ENCODE results near the gene NEK2.

DNA sequence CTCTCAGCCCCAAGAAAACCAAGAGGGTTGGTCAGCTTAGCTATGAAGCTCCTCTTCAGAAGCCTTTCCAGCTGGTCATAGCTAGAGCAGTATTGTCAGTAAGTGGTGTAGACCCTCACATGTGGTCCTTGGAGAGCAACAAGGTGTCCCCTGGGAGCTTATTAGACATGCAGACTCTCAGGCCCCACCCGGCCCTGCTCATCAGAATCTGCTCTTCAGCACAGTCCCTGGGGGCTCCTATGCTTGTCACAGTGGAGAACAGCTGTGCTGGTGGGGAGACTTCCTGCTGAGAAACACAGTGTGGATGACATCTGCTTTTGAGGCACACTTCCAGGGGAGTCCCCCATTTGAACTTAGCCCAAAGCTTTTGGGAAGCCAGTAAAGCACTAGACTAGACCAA, 21.9 kb upstream of the NEK2 start:
- TF ChIP-seq, protein P1, sequence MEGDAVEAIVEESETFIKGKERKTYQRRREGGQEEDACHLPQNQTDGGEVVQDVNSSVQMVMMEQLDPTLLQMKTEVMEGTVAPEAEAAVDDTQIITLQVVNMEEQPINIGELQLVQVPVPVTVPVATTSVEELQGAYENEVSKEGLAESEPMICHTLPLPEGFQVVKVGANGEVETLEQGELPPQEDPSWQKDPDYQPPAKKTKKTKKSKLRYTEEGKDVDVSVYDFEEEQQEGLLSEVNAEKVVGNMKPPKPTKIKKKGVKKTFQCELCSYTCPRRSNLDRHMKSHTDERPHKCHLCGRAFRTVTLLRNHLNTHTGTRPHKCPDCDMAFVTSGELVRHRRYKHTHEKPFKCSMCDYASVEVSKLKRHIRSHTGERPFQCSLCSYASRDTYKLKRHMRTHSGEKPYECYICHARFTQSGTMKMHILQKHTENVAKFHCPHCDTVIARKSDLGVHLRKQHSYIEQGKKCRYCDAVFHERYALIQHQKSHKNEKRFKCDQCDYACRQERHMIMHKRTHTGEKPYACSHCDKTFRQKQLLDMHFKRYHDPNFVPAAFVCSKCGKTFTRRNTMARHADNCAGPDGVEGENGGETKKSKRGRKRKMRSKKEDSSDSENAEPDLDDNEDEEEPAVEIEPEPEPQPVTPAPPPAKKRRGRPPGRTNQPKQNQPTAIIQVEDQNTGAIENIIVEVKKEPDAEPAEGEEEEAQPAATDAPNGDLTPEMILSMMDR (IDR thresholded peaks at IDR 0.05 in 8 of 11, conservative IDR thresholded peaks at IDR 0.05 in 3 of 11), result no peak
- TF ChIP-seq POLR2A (IDR thresholded peaks at IDR 0.05), result no peak

Measured in spleen (tissue), 7 donors.